Smooth muscle cell (in vitro differentiated cells): ENCODE data around the gene WFS1. TPM values are rescaled to one million over a fixed set of nuclear protein-coding genes. Genes with fewer than 3 reads are reported as not detected.
A peak's percentile ranks its signal among the peaks of the same experiment; 100 is the strongest.

ENCODE experiments used
- DNase-seq: peaks from one replicate; lab custom pipeline; 2025; ENCODE audit not compliant: unreplicated experiment; lab: John Stamatoyannopoulos, UW
- H2AFZ ChIP-seq: fragments of 200-600 bp; sonication (generic); 2 replicates; pipeline ENCODE4 v1.6.0; 2016; ENCODE audit warnings: antibody characterized with exemption, low read depth, mild to moderate bottlenecking
- H3F3A ChIP-seq: fragments of 200-600 bp; sonication (generic); 2 replicates; pipeline ENCODE4 v1.6.0; 2017; ENCODE audit warnings: antibody characterized with exemption, low read depth
- H3K27ac ChIP-seq: fragments of 200-600 bp; sonication (generic); 2 replicates; pipeline ENCODE4 v1.5.1; 2016; ENCODE audit warnings: low read depth, mild to moderate bottlenecking
- H3K27me3 ChIP-seq: fragments of 200-600 bp; sonication (generic); 2 replicates; pipeline ENCODE4 v1.6.1; 2016; ENCODE audit warnings: low read depth, mild to moderate bottlenecking
- H3K36me3 ChIP-seq: fragments of 200-600 bp; sonication (generic); 2 replicates; pipeline ENCODE4 v1.5.1; 2016; ENCODE audit warnings: low read depth
- H3K4me1 ChIP-seq: fragments of 200-600 bp; sonication (generic); 2 replicates; pipeline ENCODE4 v1.5.1; 2016; ENCODE audit warnings: low read depth
- H3K4me2 ChIP-seq: fragments of 200-600 bp; sonication (generic); 2 replicates; pipeline ENCODE4 v1.6.0; 2016; ENCODE audit warnings: mild to moderate bottlenecking
- H3K4me3 ChIP-seq: fragments of 200-600 bp; sonication (generic); 2 replicates; pipeline ENCODE4 v1.5.1; 2016; ENCODE audit warnings: mild to moderate bottlenecking
- H3K79me2 ChIP-seq: fragments of 200-600 bp; sonication (generic); 2 replicates; pipeline ENCODE4 v1.6.0; 2016; ENCODE audit warnings: low read depth, mild to moderate bottlenecking
- H3K9ac ChIP-seq: fragments of 200-600 bp; sonication (generic); 2 replicates; pipeline ENCODE4 v1.6.0; 2016; ENCODE audit warnings: low read depth
- H3K9me3 ChIP-seq: fragments of 200-600 bp; sonication (generic); replicated peaks from 2 replicates; pipeline ENCODE4 v1.5.1; 2016; ENCODE audit warnings: low read depth
- H4K20me1 ChIP-seq: fragments of 200-600 bp; sonication (generic); 2 replicates; pipeline ENCODE4 v1.6.0; 2016; ENCODE audit warnings: low read depth
- WGBS: methylation state at CpG from one replicate; pipeline ENCODE4 v1.1.7; 2016; ENCODE audit warnings: low lambda C conversion rate; 5-methylcytosine and 5-hydroxymethylcytosine counted together
- polyA plus RNA-seq: library from polyadenylated mRNA; unstranded; fragments of >200 nt; fragmentation: Nextera tagmentation; extraction: Ambion mirVana; gene quantifications from 2 replicates; pipeline ENCODE4 v1.2.1, GENCODE V29; 2016
- total RNA-seq: library from RNA; depleted of rRNA; stranded (reverse); fragments of >200 nt; gene quantifications from 2 replicates; pipeline ENCODE4 v1.2.3, GENCODE V29; 2014
- TF ChIP-seq, protein P1 (sequence below): fragments of 200-600 bp; sonication (generic); IDR thresholded peaks from 2 replicates; pipeline ENCODE4 v1.5.1; 2017; ENCODE audit warnings: borderline replicate concordance, mild to moderate bottlenecking, antibody characterized with exemption; ENCODE audit not compliant: insufficient read depth, poor library complexity, severe bottlenecking

WFS1 gene
- total and polyA plus RNA-seq, 2 experiments from 2014 or later, result 28.6 to 30.2 TPM

DNA sequence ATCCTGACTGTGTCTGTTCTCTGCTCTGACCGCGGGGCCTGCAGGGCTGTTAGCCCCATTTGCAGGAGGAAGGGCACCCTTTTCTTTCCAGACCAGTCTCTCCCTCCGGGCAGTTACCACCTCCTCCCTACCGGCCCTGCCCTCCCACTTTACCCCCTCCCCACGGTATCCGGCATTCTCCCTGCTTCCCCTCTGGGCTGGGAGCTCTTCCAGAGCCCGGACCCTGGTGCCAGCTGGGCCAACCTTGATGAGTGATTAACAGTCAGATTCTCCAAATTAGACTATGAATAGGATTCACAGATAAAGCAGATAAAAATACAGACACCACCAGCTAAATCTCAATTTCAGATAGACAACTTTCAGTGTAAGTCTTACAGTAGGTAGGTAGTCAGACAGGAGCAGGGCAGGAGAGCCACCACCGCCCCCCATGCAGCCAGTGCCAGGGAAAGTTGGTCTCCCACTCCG, 23.4 kb upstream of the WFS1 start:
- no peaks in the 10 kb centered on the region for H3K79me2 ChIP-seq
- peak overlapping the region; percentile 90 for H3K4me2 ChIP-seq
- H3F3A ChIP-seq, result no peaks in the 10 kb centered on the region
- no peaks in the 10 kb centered on the region for H4K20me1 ChIP-seq
- no peak for DNase-seq
- TF ChIP-seq, protein P1, sequence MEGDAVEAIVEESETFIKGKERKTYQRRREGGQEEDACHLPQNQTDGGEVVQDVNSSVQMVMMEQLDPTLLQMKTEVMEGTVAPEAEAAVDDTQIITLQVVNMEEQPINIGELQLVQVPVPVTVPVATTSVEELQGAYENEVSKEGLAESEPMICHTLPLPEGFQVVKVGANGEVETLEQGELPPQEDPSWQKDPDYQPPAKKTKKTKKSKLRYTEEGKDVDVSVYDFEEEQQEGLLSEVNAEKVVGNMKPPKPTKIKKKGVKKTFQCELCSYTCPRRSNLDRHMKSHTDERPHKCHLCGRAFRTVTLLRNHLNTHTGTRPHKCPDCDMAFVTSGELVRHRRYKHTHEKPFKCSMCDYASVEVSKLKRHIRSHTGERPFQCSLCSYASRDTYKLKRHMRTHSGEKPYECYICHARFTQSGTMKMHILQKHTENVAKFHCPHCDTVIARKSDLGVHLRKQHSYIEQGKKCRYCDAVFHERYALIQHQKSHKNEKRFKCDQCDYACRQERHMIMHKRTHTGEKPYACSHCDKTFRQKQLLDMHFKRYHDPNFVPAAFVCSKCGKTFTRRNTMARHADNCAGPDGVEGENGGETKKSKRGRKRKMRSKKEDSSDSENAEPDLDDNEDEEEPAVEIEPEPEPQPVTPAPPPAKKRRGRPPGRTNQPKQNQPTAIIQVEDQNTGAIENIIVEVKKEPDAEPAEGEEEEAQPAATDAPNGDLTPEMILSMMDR, result no peak
- no peaks in the 10 kb centered on the region for H3K9me3 ChIP-seq
- no peak overlapping the region for H3K9ac ChIP-seq
- 69% methylated on average over 9 of the region's 9 CpGs for WGBS
- peak overlapping the region; percentile 91 for H2AFZ ChIP-seq
- H3K27ac ChIP-seq, result no peak overlapping the region
- H3K4me1 ChIP-seq, result no peaks in the 10 kb centered on the region
- H3K36me3 ChIP-seq, result no peaks in the 10 kb centered on the region
- peak overlapping the region; percentile 52 for H3K4me3 ChIP-seq
- peaks cover 16% of the 10 kb centered on the region for H3K27me3 ChIP-seq

DNA sequence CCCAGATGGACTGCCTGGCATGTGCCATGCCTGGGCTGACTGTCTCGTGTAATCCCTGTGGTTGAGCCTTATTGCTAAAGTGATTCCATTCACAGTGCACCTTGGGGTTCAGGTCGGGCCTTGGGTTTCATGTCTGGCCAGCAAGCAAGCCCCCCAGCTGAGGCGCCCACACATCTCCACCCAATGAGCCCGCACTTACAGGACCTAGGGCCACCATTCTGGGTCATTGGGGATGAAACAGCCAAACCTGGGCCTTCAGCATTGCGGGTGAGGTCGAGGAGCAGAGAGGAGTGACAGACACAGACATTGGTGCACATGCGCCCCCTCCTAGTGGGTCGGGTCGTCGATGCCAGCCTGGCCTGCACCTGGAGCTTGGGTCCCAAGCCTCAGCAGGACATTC, 21.3 kb upstream of the WFS1 start:
- H3K36me3 ChIP-seq, result no peaks in the 10 kb centered on the region
- 88% methylated on average over 10 of the region's 10 CpGs for WGBS
- no peak overlapping the region for H3K4me2 ChIP-seq
- no peak overlapping the region for H3K27ac ChIP-seq
- DNase-seq, result no peak
- H3K4me1 ChIP-seq, result no peaks in the 10 kb centered on the region
- H3K79me2 ChIP-seq, result no peaks in the 10 kb centered on the region
- H4K20me1 ChIP-seq, result no peaks in the 10 kb centered on the region
- H3K27me3 ChIP-seq, result peaks cover 16% of the 10 kb centered on the region
- H2AFZ ChIP-seq, result no peak overlapping the region
- TF ChIP-seq, protein P1, result no peak
- no peaks in the 10 kb centered on the region for H3K9me3 ChIP-seq
- no peaks in the 10 kb centered on the region for H3F3A ChIP-seq
- H3K4me3 ChIP-seq, result no peak overlapping the region
- H3K9ac ChIP-seq, result no peak overlapping the region

DNA sequence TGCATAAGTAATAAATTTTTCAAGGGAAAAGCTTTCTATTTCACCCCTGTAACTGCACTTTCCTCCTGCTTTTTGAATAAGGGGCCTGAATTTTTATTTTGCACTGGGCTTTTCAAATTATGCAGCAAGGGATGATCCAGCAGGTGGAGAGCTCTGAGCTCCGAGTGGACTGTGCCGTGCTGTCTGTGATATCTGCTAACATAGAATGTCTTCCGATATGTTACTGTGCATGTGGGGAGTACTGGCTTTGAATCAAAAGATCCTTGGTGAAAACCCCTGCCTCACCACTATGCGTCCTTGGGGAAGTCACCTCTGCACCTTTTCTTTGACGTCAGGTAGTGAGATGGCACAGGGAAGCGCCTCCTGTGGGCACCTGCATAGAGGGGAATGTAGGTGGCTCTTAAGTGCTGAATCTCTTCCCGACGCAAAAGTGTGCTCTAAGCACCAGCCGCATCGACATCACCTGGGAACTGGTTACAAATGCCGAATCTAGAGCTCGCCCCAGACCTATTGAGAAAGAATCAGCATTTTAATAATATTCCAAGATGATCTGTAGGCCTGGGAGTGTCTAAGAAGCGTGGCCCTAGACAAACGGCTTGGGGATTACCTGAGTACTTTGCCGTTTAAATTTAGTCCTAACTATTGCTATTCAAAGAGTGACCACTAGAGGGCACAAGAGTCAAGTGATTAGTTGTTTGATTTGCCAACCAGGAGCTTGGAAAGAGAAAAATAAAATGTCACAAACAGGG, 19.2 kb upstream of the WFS1 start:
- H2AFZ ChIP-seq, result no peak overlapping the region
- TF ChIP-seq, protein P1, result peak; percentile 81
- H3K36me3 ChIP-seq, result no peaks in the 10 kb centered on the region
- no peak overlapping the region for H3K4me2 ChIP-seq
- no peak overlapping the region for H3K4me3 ChIP-seq
- H3K9me3 ChIP-seq, result no peaks in the 10 kb centered on the region
- H3K27ac ChIP-seq, result no peak overlapping the region
- H3K27me3 ChIP-seq, result peaks cover 16% of the 10 kb centered on the region
- H3K79me2 ChIP-seq, result no peaks in the 10 kb centered on the region
- no peaks in the 10 kb centered on the region for H3K4me1 ChIP-seq
- H3F3A ChIP-seq, result no peaks in the 10 kb centered on the region
- 23% methylated on average over 15 of the region's 15 CpGs for WGBS
- H4K20me1 ChIP-seq, result no peaks in the 10 kb centered on the region
- no peak overlapping the region for H3K9ac ChIP-seq
- DNase-seq, result no peak

DNA sequence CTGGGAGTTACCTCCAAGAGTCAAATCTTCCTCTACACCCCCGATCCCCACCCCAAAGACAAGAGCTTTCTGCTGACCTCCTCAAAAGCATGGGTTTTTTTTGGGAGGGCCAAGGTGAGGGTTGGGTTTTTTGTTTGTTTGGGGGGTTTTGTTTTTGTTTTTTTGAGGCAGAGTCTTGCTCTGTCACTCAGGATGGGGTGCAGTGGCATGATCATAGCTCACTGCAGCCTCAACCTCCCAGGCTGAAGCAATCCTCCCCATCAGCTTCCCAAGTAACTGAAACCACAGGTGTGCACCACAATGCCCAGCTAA, 18.7 kb upstream of the WFS1 start:
- WGBS, result 0% methylated on average over 1 of the region's 1 CpG
- Histone ChIP-seq H4K20me1 (no peaks in the 10 kb centered on the region), H3K9me3 (no peaks in the 10 kb centered on the region), H3K79me2 (no peaks in the 10 kb centered on the region), H2AFZ (no peak overlapping the region), H3K4me2 (no peak overlapping the region), H3K9ac (no peak overlapping the region), H3K27ac (no peak overlapping the region), H3K27me3 (peaks cover 16% of the 10 kb centered on the region), H3K4me3 (no peak overlapping the region), H3K36me3 (no peaks in the 10 kb centered on the region), H3K4me1 (no peaks in the 10 kb centered on the region), H3F3A (no peaks in the 10 kb centered on the region)
- TF ChIP-seq, protein P1, result no peak
- no peak for DNase-seq
